HUES64 (cell line): Measurements from ENCODE around the gene DYNC1H1.
"Not testable (repeated sequence)": the region's sequence is repeated elsewhere in the genome, so short reads cannot be mapped to it uniquely, and the experiment has no call there.

Experiments
- H3K27ac ChIP-seq: 2 replicates; pipeline ENCODE4 v1.7.0; 2013; ENCODE audit warnings: low read depth, low read length, inconsistent platforms
- H3K27me3 ChIP-seq: 2 replicates; pipeline ENCODE4 v1.6.1; 2013; ENCODE audit warnings: mild to moderate bottlenecking, low read length; ENCODE audit not compliant: insufficient read depth
- H3K36me3 ChIP-seq: 2 replicates; pipeline ENCODE4 v1.6.1; 2013; ENCODE audit warnings: mild to moderate bottlenecking, low read length; ENCODE audit not compliant: insufficient read depth
- H3K4me1 ChIP-seq: 2 replicates; pipeline ENCODE4 v1.6.1; 2013; ENCODE audit warnings: mild to moderate bottlenecking, low read length, moderate library complexity; ENCODE audit not compliant: insufficient read depth
- H3K4me3 ChIP-seq: 2 replicates; pipeline ENCODE4 v1.5.1; 2013; ENCODE audit warnings: mild to moderate bottlenecking, low read length, moderate library complexity
- H3K9ac ChIP-seq: 2 replicates; pipeline ENCODE4 v1.6.1; 2013; ENCODE audit warnings: mild to moderate bottlenecking, low read depth, low read length
- H3K9me3 ChIP-seq: 2 replicates; pipeline ENCODE4 v1.6.1; 2013; ENCODE audit warnings: low read depth, low read length; ENCODE audit not compliant: insufficient read depth
- WGBS: fragments of 150-250, 120-280 bp; methylation state at CpG from one replicate; pipeline ENCODE4 v1.1.7; 2013; ENCODE audit warnings: missing lambda C conversion rate; 5-methylcytosine and 5-hydroxymethylcytosine counted together

The DYNC1H1 gene

DNA sequence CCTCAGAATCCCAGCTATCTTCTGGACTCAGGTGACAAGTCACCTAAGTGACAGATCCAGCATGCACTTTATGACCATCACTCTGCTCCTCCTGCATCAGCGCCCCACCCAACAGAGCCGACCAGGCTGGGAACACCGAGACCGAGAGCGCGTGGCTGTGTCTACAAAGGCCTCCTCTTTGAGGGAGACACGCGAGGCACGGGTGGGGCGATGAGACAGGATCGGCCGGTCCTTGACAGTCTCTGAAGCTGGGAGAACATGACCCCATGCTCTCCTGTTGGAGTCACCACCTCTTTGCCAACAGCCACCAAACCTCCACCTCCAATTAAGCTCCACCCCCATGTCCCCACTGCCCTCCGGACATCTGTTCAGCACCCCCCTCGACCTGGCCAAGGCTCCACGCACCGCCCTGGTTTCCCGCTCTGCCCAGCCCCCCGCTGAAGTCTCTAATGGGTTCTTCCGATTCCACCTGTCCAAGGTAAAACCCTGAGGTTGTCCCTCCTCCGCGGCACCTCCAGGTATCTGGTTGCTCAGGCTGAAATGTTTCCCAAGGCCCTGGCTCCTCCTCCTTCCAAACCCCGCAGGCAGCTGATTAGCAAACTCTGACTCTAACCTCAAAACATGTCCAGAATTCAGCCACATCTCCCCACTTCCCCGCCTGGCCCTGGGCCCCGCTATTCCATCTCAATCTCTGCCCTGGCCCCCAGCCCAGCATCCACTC, 91.0 kb downstream of the DYNC1H1 start:
- Histone ChIP-seq H3K36me3 (peaks cover 24% of the 10 kb centered on the region), H3K27me3 (no peaks in the 10 kb centered on the region), H3K4me1 (peaks cover 22% of the 10 kb centered on the region; the same call in 1 of the 2 replicates), H3K9me3 (no peaks in the 10 kb centered on the region), H3K27ac (no peak overlapping the region), H3K9ac (no peak overlapping the region), H3K4me3 (no peak overlapping the region)
- 84% methylated on average over 24 of the region's 24 CpGs for WGBS

DNA sequence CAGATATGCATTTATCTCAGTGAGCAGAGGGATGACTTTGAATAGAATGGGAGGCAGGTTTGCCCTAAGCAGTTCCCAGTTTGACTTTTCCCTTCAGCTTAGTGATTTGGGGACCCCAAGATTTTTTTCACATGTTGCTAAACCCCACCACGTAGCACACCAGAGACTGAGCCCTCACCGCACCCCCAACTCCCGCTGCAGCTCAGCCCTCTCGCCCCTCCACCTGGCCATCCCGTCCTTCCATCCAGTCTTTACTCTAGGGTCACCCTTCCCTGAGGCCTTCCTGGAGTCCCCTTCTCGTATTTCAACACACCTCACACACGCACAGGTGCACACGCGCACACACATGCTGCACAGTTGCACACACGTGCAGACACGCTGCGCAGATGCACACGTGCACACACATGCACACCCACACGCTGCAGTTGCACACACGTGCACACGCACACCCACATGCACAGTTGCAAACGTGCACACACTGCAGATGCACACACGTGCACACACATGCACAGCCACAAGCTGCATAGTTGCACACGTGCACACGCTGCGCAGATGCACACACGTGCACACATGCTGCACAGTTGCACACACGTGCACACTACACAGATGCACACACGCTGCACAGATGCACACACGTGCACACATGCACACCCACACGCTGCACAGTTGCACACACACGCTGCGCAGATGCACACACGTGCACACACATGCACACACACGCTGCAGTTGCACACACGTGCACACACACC, 92.5 kb downstream of the DYNC1H1 start:
- 88% methylated on average over 31 of the region's 31 CpGs for WGBS
- H3K4me3 ChIP-seq = no peak overlapping the region
- peaks cover 22% of the 10 kb centered on the region; the same call in 1 of the 2 replicates for H3K4me1 ChIP-seq
- no peak overlapping the region for H3K27ac ChIP-seq
- peaks cover 11% of the 10 kb centered on the region for H3K36me3 ChIP-seq
- no peaks in the 10 kb centered on the region for H3K9me3 ChIP-seq
- H3K27me3 ChIP-seq = no peaks in the 10 kb centered on the region
- no peak overlapping the region for H3K9ac ChIP-seq

DNA sequence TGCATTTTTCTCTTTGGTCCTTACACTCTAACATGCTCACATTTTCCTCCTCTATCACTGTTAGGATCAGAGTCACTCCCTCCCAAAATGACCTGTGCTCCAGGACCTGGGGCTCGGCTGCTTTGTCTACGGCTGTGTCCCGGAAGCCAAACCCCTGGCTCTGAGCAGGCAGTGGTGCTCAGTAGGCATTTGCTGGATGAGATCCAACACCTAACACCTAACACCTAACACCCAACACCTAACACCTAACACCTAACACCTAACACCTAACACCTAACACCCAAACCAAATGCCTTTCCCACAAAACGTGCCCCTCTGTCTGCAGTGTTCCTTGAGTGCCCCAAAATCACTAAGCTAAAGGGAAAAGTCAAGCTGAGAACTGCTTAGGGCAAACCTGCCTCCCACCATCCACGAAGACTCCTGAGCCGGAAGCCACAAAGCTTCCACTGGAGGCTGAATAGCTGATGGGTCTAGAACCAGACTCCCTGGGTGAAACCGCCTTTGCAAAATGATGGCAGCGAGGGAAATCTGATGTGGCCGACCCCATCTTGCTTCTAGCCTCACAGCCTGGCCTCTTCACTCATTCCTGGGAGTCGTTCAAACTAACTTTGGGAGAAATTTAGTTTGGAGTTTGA, 93.2 kb downstream of the DYNC1H1 start:
- Histone ChIP-seq H3K9ac (no peak overlapping the region), H3K4me1 (peaks cover 22% of the 10 kb centered on the region; the same call in 1 of the 2 replicates), H3K36me3 (peaks cover 4% of the 10 kb centered on the region), H3K27me3 (no peaks in the 10 kb centered on the region), H3K4me3 (no peak overlapping the region), H3K27ac (no peak overlapping the region), H3K9me3 (no peaks in the 10 kb centered on the region)
- 74% methylated on average over 9 of the region's 10 CpGs for WGBS

DNA sequence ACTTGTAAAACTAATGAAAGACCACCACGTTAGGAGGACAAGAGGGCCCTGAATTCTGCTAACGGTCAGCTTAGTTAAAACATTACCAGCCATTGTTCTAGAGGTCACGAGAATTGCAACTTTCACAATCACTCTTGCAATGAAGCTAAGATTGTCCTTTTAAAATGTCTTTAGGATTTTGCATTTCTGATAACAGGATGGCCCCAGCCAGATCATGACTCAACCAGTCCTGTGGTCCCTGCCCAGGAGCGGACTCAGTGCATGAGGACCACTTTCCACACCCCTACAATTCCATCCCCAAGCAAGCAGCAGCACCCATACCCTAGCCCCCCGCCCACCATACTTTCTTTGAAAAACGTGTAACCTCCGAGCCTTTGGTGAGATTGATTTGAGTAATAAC, 93.8 kb downstream of the DYNC1H1 start:
- Histone ChIP-seq H3K9ac (no peak overlapping the region), H3K27me3 (no peaks in the 10 kb centered on the region), H3K4me1 (peaks cover 22% of the 10 kb centered on the region; the same call in 1 of the 2 replicates), H3K4me3 (no peak overlapping the region), H3K36me3 (no peaks in the 10 kb centered on the region; the same call in 1 of the 2 replicates), H3K9me3 (no peaks in the 10 kb centered on the region), H3K27ac (no peak overlapping the region)
- 76% methylated on average over 7 of the region's 7 CpGs for WGBS

DNA sequence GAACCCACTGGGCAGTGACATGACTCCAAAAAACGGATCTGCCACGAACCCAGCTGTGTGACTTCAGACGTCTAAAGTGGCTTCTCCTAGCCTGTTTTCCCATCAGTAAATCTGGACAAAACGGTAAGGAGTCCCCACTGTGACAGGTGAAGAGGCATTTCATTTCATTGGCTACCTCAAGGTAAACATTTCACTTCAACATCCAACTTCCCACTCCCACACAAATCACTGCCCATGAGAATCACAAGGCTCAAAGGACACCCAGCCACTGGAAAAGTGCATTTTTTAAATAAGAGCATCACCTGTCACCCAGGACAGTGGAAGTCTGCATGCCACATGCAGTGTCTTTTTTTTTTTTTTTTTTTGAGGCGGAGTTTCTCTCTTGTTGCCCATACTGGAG, 94.6 kb downstream of the DYNC1H1 start:
- 81% methylated on average over 5 of the region's 5 CpGs for WGBS
- H3K4me3 ChIP-seq = no peak overlapping the region
- H3K4me1 ChIP-seq = peaks cover 26% of the 10 kb centered on the region; the same call in 1 of the 2 replicates
- no peak overlapping the region for H3K9ac ChIP-seq
- H3K27me3 ChIP-seq = no peaks in the 10 kb centered on the region
- no peaks in the 10 kb centered on the region for H3K9me3 ChIP-seq
- no peak overlapping the region for H3K27ac ChIP-seq
- no peaks in the 10 kb centered on the region; the same call in 1 of the 2 replicates for H3K36me3 ChIP-seq

DNA sequence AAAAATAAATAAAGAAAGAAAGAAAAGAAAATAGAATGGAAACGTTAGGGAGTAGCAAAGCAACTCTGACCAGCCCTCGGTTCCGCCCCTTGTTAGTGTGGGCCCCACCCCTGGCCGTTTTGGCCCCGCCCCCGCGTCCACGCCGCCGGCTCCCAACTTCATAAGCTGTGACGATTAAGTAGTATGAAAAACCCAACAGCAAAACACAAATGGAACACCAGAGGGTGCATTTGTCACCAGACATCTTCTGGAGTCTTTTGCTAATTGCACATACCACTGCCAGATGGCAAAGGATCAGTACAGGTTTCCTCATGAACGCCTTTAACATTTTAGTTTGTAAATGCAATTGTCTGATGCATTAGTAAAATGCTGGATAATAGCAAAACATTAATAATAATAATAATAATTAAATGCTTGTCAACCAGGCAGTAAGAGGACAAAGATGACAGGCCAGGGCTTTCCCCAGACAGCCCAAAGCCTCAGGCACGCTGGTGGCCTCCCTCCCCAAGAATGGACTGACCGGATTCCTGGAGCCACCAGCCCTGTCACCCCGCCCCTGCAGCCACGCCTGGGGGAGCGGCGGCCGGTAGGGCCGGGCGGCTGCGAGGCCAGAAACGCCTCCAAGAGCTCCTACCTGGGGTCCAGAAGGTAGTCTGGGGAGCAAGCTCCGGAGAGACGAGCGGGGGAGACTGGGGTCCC, 98.9 kb downstream of the DYNC1H1 start:
- Histone ChIP-seq H3K27me3 (no peaks in the 10 kb centered on the region), H3K4me1 (peaks cover 5% of the 10 kb centered on the region; the same call in 1 of the 2 replicates), H3K27ac (no peak overlapping the region), H3K9me3 (peaks cover 2% of the 10 kb centered on the region; the same call in 1 of the 2 replicates), H3K9ac (no peak overlapping the region), H3K4me3 (no peak overlapping the region), H3K36me3 (no peaks in the 10 kb centered on the region)
- WGBS = 45% methylated on average over 25 of the region's 26 CpGs

DNA sequence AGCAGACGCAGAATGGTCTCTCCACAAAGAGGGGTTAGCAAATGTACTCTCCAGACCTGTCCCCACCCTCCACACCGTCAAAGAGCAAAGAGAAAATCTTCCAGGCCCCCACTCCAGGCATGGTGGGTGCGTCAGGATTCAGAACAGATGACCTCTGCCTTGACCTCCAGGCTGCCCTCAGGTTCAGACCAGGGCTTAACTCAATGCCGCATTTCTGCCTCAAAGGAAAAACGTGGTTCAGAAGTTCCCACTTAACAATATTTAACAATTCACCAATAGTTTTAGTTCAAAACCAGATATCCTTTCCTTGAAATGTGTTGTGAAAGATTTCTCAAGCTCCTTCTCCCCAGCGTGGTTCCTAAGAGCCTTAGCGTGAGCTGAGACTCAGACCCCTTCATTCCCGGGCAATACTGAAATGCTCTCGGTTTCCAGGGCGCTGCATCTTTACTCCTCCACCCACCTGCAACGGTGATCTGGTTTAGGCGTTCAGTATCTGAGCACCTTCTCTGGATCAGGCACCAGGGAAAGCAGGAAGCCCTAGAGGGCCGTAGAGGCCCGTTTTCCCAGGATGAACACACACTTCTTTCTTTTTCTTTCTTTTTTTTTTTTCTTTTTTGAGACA, 99.5 kb downstream of the DYNC1H1 start:
- 80% methylated on average over 14 of the region's 14 CpGs for WGBS
- Histone ChIP-seq H3K27me3 (no peaks in the 10 kb centered on the region), H3K36me3 (no peaks in the 10 kb centered on the region), H3K27ac (no peak overlapping the region), H3K9me3 (peaks cover 4% of the 10 kb centered on the region; the same call in 1 of the 2 replicates), H3K4me3 (no peak overlapping the region), H3K4me1 (0 out of 2 replicates have a peak, but pooled peaks cover 4% of the 10 kb centered on the region), H3K9ac (no peak overlapping the region)

DNA sequence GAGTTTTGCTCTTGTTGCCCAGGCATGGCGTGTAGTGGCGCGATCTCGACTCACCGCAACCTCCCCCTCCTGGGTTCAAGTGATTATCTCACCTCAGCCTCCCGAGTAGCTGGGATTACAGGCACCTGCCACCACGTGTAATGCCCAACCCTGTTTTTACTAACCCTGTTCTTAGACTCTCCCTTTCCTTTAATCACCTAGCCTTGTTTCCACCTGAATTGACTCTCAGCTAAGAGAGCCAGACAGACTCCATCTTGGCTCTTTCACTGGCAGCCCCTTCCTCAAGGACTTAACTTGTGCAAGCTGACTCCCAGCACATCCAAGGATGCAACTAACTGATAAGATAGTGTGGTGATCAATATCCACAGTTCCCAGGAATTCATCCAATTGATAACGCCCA, 100.2 kb downstream of the DYNC1H1 start:
- H3K27me3 ChIP-seq, H3K4me3 ChIP-seq, H3K27ac ChIP-seq, H3K9me3 ChIP-seq, H3K9ac ChIP-seq, H3K4me1 ChIP-seq, H3K36me3 ChIP-seq: not testable (repeated sequence)
- 92% methylated on average over 7 of the region's 8 CpGs for WGBS

DNA sequence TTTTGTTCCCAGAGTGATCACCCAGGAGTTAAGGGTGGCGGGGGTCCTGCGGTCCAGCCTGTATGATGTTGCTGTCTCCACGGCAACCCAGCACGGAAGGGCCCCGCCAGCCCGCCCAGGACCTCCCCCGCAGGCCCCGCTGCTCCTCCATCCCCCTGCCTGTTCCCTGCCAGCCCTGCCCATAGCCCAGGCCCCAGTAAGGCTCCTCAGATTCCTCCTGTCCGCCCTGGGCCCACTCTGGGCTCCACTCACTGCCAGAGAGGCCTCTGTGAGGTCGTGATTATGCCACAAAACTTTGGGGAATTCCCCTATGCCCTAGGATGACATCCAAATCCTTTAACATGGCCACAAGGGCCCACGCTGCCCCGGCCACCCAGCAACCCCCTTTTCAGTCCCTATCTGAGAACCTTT, 101.7 kb downstream of the DYNC1H1 start:
- Histone ChIP-seq H3K9me3 (peaks cover 4% of the 10 kb centered on the region; the same call in 1 of the 2 replicates), H3K27me3 (no peaks in the 10 kb centered on the region), H3K27ac (no peak overlapping the region), H3K4me1 (0 out of 2 replicates have a peak, but pooled peaks cover 4% of the 10 kb centered on the region), H3K4me3 (no peak overlapping the region), H3K9ac (no peak overlapping the region), H3K36me3 (no peaks in the 10 kb centered on the region)
- WGBS = 92% methylated on average over 12 of the region's 12 CpGs

DNA sequence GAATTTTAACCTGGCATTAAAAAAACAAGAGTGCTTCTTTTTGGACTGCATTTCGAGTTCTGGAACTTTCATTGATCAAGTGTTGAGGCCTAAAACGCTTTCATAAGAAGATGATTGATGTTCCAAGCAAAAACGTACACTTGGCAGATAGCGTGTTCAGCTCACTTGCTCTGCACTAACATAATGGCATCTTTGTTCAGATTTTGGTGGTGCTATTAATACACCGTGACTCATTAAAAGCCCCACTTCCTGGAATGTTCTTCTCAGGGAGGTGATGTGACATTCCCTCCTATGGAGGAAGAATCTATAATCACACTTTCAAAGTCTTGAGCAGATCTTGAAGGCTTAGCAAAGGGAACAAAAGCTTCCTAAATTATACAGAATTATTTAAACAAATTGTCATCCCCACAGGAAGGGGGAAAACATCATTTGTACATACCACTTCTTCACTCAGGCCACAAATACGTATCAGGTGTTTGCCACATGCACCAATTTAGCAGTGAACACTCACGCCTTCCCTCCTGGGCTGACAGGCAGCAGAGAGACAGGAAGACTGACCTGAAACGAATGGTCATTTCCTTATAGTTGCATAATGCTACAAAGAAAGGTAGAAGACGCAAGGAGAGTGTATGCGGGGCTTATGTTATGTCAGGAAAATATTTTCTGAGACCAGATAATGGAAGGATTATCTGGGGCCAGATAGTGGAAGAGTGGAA, 107.1 kb downstream of the DYNC1H1 start:
- Histone ChIP-seq H3K27ac (no peak overlapping the region), H3K9me3 (peaks cover 4% of the 10 kb centered on the region; the same call in 1 of the 2 replicates), H3K4me1 (no peaks in the 10 kb centered on the region), H3K9ac (no peak overlapping the region), H3K27me3 (no peaks in the 10 kb centered on the region), H3K36me3 (no peaks in the 10 kb centered on the region), H3K4me3 (no peak overlapping the region)
- WGBS = 90% methylated on average over 10 of the region's 10 CpGs
